PC-9 (cell line): ENCODE results near the gene OR11L1. TPM values are rescaled to one million over a fixed set of nuclear protein-coding genes. Genes with fewer than 3 reads are reported as not detected.

ENCODE experiments used
- BruUV-seq: library from RNA; stranded (reverse); fragments of 400-500 nt; replicated peaks from 2 replicates; lab custom pipeline; 2021; lab: Mats Ljungman, UMichigan
- CTCF ChIA-PET: fragments of 300-600 bp; sonication (Branson Sonifier 250); formaldehyde crosslinking; loops from one replicate; lab custom pipeline; 2022; ENCODE audit warnings: antibody characterized with exemption; lab: Charles Lee
- POLR2A ChIA-PET: fragments of 300-600 bp; sonication (Branson Sonifier 250); formaldehyde crosslinking; loops from one replicate; lab custom pipeline; 2022; ENCODE audit warnings: antibody characterized with exemption; ENCODE audit not compliant: unreplicated experiment; lab: Charles Lee
- DNase-seq, 2 experiments: peaks; one replicate each; pipeline versions ENCODE4 v3.0.0 to v3.0.0-alpha.2; 2015 to 2022; ENCODE audit warnings: mixed read lengths in 1 of 2
- H2AFZ ChIP-seq: fragments of 200-600 bp; sonication (generic); 2 replicates; pipeline ENCODE4 v1.8.1; 2017; ENCODE audit warnings: antibody characterized with exemption
- H3F3A ChIP-seq: fragments of 200-600 bp; sonication (generic); 2 replicates; pipeline ENCODE4 v1.8.1; 2017; ENCODE audit warnings: antibody characterized with exemption, mild to moderate bottlenecking, low read depth; ENCODE audit not compliant: insufficient read depth
- H3K27ac ChIP-seq: fragments of 200-600 bp; sonication (generic); 2 replicates; pipeline ENCODE4 v1.6.1; 2016; ENCODE audit warnings: mixed run types
- H3K27me3 ChIP-seq: fragments of 200-600 bp; sonication (generic); 2 replicates; pipeline ENCODE4 v1.6.1; 2016; ENCODE audit warnings: low read depth, mixed run types; ENCODE audit not compliant: insufficient read depth
- H3K36me3 ChIP-seq: fragments of 200-600 bp; sonication (generic); 2 replicates; pipeline ENCODE4 v1.6.1; 2016; ENCODE audit warnings: low read depth, mixed run types
- H3K4me1 ChIP-seq: fragments of 200-600 bp; sonication (generic); replicated peaks from 2 replicates; pipeline ENCODE4 v1.6.1; 2016; ENCODE audit warnings: mixed run types; ENCODE audit not compliant: insufficient read depth
- H3K4me2 ChIP-seq: fragments of 200-600 bp; sonication (generic); 2 replicates; pipeline ENCODE4 v1.6.1; 2017; ENCODE audit warnings: mixed run types
- H3K4me3 ChIP-seq: fragments of 200-600 bp; sonication (generic); 2 replicates; pipeline ENCODE4 v1.6.1; 2016; ENCODE audit warnings: mixed run types
- H3K79me2 ChIP-seq: fragments of 200-600 bp; sonication (generic); 2 replicates; pipeline ENCODE4 v1.6.1; 2017; ENCODE audit warnings: low read depth, mixed run types
- H3K9me2 ChIP-seq: fragments of 200-600 bp; sonication (generic); 2 replicates; pipeline ENCODE4 v1.8.1; 2017; ENCODE audit warnings: mild to moderate bottlenecking; ENCODE audit not compliant: insufficient read depth
- H3K9me3 ChIP-seq: fragments of 200-600 bp; sonication (generic); 2 replicates; pipeline ENCODE4 v1.8.1; 2016; ENCODE audit warnings: low read depth; ENCODE audit not compliant: insufficient read depth
- H4K20me1 ChIP-seq: fragments of 200-600 bp; sonication (generic); 2 replicates; pipeline ENCODE4 v1.8.1; 2017; ENCODE audit not compliant: insufficient read depth
- CTCF ChIP-seq: fragments of 200-600 bp; sonication (generic); conservative IDR thresholded peaks from 2 replicates; pipeline ENCODE4 v1.6.1; 2017; ENCODE audit warnings: mixed run types, antibody characterized with exemption, mild to moderate bottlenecking, moderate library complexity
- EZH2 ChIP-seq: fragments of 200-600 bp; sonication (generic); IDR thresholded peaks from 2 replicates; pipeline ENCODE4 v1.8.0; 2017; ENCODE audit warnings: antibody characterized with exemption, low read depth
- intact Hi-C: fragments of 100-400 bp; cut with micrococcal nuclease; formaldehyde crosslinking; loops from one replicate; pipeline ENCODE4 v1.10.0; 2022; ENCODE audit not compliant: unreplicated experiment
- total RNA-seq: library from RNA; stranded (reverse); gene quantifications from 2 replicates; pipeline ENCODE4 v1.2.3, GENCODE V29; 2021

Gene OR11L1
- total RNA-seq, 1 experiment from 2014 or later, result not detected

DNA sequence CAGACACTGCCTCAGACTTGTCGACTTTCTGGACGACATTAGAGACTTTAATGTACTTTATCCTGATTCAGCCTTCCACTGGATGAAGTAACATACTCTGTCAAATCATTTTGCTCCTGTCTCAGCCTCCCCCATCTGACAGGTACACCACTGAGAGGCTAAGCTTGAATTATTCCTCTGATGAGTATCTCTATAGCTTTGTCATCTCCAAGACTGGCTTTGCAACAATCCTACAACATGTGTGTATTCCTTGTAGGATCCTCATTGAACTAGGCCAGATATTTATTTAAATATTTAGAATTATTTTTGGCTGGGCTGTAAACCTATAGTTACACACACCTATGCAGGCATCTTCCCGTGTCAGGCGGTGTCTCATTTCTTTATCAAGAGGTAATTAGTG is 14.2 kb upstream of the OR11L1 start:
- Histone ChIP-seq H3K79me2 (no peaks in the 10 kb centered on the region), H4K20me1 (no peaks in the 10 kb centered on the region), H3K36me3 (no peaks in the 10 kb centered on the region), H3F3A (no peaks in the 10 kb centered on the region), H2AFZ (no peak overlapping the region), H3K9me3 (no peaks in the 10 kb centered on the region), H3K4me2 (no peak overlapping the region), H3K4me3 (no peak overlapping the region), H3K4me1 (no peaks in the 10 kb centered on the region), H3K27me3 (no peaks in the 10 kb centered on the region), H3K27ac (no peak overlapping the region), H3K9me2 (no peaks in the 10 kb centered on the region)
- intact Hi-C loops, result no loop called here
- CTCF ChIA-PET, result no interaction called here
- POLR2A ChIA-PET, result no interaction called here
- no TSS peak for BruUV-seq
- DNase-seq, result no peak
- TF ChIP-seq CTCF, result no peak
- no peak for TF ChIP-seq EZH2

- TF ChIP-seq CTCF, result no peak
- no peak for TF ChIP-seq EZH2
- intact Hi-C loops, result no loop called here
- DNase-seq, result no peak
- Histone ChIP-seq H3K27me3 (no peaks in the 10 kb centered on the region), H2AFZ (no peak overlapping the region), H3K4me2 (no peak overlapping the region), H3F3A (no peaks in the 10 kb centered on the region), H4K20me1 (no peaks in the 10 kb centered on the region), H3K4me1 (no peaks in the 10 kb centered on the region), H3K27ac (no peak overlapping the region), H3K9me2 (no peaks in the 10 kb centered on the region), H3K79me2 (no peaks in the 10 kb centered on the region), H3K9me3 (no peaks in the 10 kb centered on the region), H3K4me3 (no peak overlapping the region), H3K36me3 (no peaks in the 10 kb centered on the region)
- ChIA-PET POLR2A (no interaction called here), CTCF (no interaction called here)
- no TSS peak for BruUV-seq
Observed at GRCh38 chr1:247854899-247855545, 13.3 kb upstream of the OR11L1 start.

DNA sequence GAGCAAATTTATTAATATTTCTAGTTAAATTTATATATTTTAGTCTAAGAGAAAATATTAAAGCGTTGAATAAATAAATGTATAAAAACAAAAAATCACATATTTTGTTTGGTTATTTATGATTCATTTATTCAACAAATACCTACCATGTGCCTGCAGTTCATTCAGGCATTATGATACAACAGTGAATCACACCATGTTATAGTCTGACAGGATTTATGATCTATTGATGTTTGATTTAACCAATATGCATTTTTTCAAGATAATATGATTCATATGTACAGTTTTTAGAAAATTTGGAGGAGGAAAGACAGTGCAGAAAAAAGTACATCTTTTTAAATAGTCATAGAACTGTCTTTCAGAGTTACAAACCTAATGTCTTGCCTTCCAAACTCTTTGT is 7.9 kb upstream of the OR11L1 start:
- Histone ChIP-seq H3K4me1 (no peaks in the 10 kb centered on the region), H3K79me2 (no peaks in the 10 kb centered on the region), H3K27ac (no peak overlapping the region), H2AFZ (no peak overlapping the region), H3F3A (no peaks in the 10 kb centered on the region), H3K4me2 (no peak overlapping the region), H3K36me3 (no peaks in the 10 kb centered on the region), H3K9me2 (no peaks in the 10 kb centered on the region), H4K20me1 (no peaks in the 10 kb centered on the region), H3K4me3 (no peak overlapping the region), H3K9me3 (no peaks in the 10 kb centered on the region), H3K27me3 (no peaks in the 10 kb centered on the region)
- ChIA-PET CTCF (no interaction called here), POLR2A (no interaction called here)
- no TSS peak for BruUV-seq
- DNase-seq, result no peak
- intact Hi-C loops, result no loop called here
- TF ChIP-seq EZH2 (no peak), CTCF (no peak)
